ENCODE data around the gene NCLN. TPM values are rescaled to one million over a fixed set of nuclear protein-coding genes. Genes with fewer than 3 reads are reported as not detected.
"Not testable (repeated sequence)": the region's sequence is repeated elsewhere in the genome, so short reads cannot be mapped to it uniquely, and the experiment has no call there.

The NCLN gene
- 53.9 TPM for total RNA-seq

GRCh38 chr19:3185461-3186159 lies at the start of gene NCLN:
TSS of gene NCLN (plus strand) at chr19:3185930. CDS start at chr19:3186031, 101 bp downstream.
- peak; percentile 91 to 95 (median 95) for DNase-seq (ENCODE audit: low read depth in 2 of 3, low spot score in 2 of 3)

- DNase-seq (ENCODE audit: low read depth in 2 of 3, low spot score in 2 of 3): peak in 2 of 3 donors; percentile 81 to 85
Measured at GRCh38 chr19:3135961-3136683, 49.6 kb upstream of the NCLN start, which contains the start of gene GNA15. TSS of gene GNA15 (plus strand) at chr19:3136033. CDS start at chr19:3136451, 418 bp downstream.

GRCh38 chr19:3136684-3137055 lies 49.1 kb upstream of the NCLN start:
- DNase-seq (ENCODE audit: low read depth in 2 of 3, low spot score in 2 of 3): no peak

- DNase-seq (ENCODE audit: low read depth in 2 of 3, low spot score in 2 of 3): no peak
Measured at GRCh38 chr19:3137119-3137518, 48.6 kb upstream of the NCLN start.

GRCh38 chr19:3138268-3138667 lies 47.5 kb upstream of the NCLN start:
- no peak for DNase-seq (ENCODE audit: low read depth in 2 of 3, low spot score in 2 of 3)

- DNase-seq (ENCODE audit: low read depth in 2 of 3, low spot score in 2 of 3): no peak
Measured at GRCh38 chr19:3140667-3141038, 45.1 kb upstream of the NCLN start.

- peak in 1 of 3 donors; percentile 74 for DNase-seq (ENCODE audit: low read depth in 2 of 3, low spot score in 2 of 3)
Measured at GRCh38 chr19:3142292-3142670, 43.4 kb upstream of the NCLN start.

GRCh38 chr19:3142781-3143337 lies 42.9 kb upstream of the NCLN start:
- DNase-seq (ENCODE audit: low read depth in 2 of 3, low spot score in 2 of 3): no peak

GRCh38 chr19:3145909-3146676 lies 39.6 kb upstream of the NCLN start:
- DNase-seq (ENCODE audit: low read depth in 2 of 3, low spot score in 2 of 3): peak in 1 of 3 donors; percentile 33

- peak in 2 of 3 donors; percentile 42 to 70 for DNase-seq (ENCODE audit: low read depth in 2 of 3, low spot score in 2 of 3)
Measured at GRCh38 chr19:3146677-3147100, 39.0 kb upstream of the NCLN start.

GRCh38 chr19:3148503-3148902 lies 37.2 kb upstream of the NCLN start:
- DNase-seq (ENCODE audit: low read depth in 2 of 3, low spot score in 2 of 3): no peak

- DNase-seq (ENCODE audit: low read depth in 2 of 3, low spot score in 2 of 3): no peak
Measured at GRCh38 chr19:3149089-3149488, 36.6 kb upstream of the NCLN start.

GRCh38 chr19:3149526-3150505 lies 35.9 kb upstream of the NCLN start:
- DNase-seq (ENCODE audit: low read depth in 2 of 3, low spot score in 2 of 3): no peak

GRCh38 chr19:3150739-3151329 lies 34.9 kb upstream of the NCLN start:
- no peak for DNase-seq (ENCODE audit: low read depth in 2 of 3, low spot score in 2 of 3)

- DNase-seq (ENCODE audit: low read depth in 2 of 3, low spot score in 2 of 3): no peak
Measured at GRCh38 chr19:3151563-3152418, 33.9 kb upstream of the NCLN start.

- DNase-seq (ENCODE audit: low read depth in 2 of 3, low spot score in 2 of 3): no peak
Measured at GRCh38 chr19:3152419-3152780, 33.3 kb upstream of the NCLN start.

- DNase-seq (ENCODE audit: low read depth in 2 of 3, low spot score in 2 of 3): no peak
Measured at GRCh38 chr19:3153286-3154230, 32.2 kb upstream of the NCLN start.

GRCh38 chr19:3154447-3154846 lies 31.3 kb upstream of the NCLN start:
- not testable (repeated sequence) for DNase-seq (ENCODE audit: low read depth in 2 of 3, low spot score in 2 of 3)

All from hematopoietic multipotent progenitor cell (in vitro differentiated cells).